GM12878 (cell line): ENCODE data around the gene SERPINH1. TPM values are rescaled to one million over a fixed set of nuclear protein-coding genes. Genes with fewer than 3 reads are reported as not detected.

ENCODE experiments used
- ASH2L ChIP-seq: fragments of 300-600, 200-600 bp; sonication (generic); IDR thresholded peaks from 2 replicates; pipeline ENCODE4 v1.6.1; 2017; ENCODE audit warnings: low read depth, mild to moderate bottlenecking, borderline replicate concordance
- ATF7 ChIP-seq: fragments of 450-650 bp; IDR thresholded peaks from 2 replicates; pipeline ENCODE4 v1.6.1; 2016; ENCODE audit warnings: low read depth, mild to moderate bottlenecking
- BCL11A ChIP-seq: IDR thresholded peaks from 2 replicates; pipeline ENCODE4 v1.6.1; 2011; ENCODE audit warnings: low read depth, low read length
- CBFB ChIP-seq: IDR thresholded peaks from 2 replicates; pipeline ENCODE4 v1.6.1; 2016; ENCODE audit warnings: antibody characterized with exemption, low read depth
- CREB1 ChIP-seq: IDR thresholded peaks from 2 replicates; pipeline ENCODE4 v1.6.1; 2012; ENCODE audit warnings: low read depth, mild to moderate bottlenecking, inconsistent platforms
- ESRRA ChIP-seq: IDR thresholded peaks from 2 replicates; pipeline ENCODE4 v1.6.1; 2012; ENCODE audit warnings: mild to moderate bottlenecking, low read length, improper control_type of control experiment
- EZH2 ChIP-seq: IDR thresholded peaks from 2 replicates; pipeline ENCODE4 v1.6.1; 2012; ENCODE audit warnings: low read depth, mild to moderate bottlenecking, control low read depth, inconsistent platforms, low read length, borderline replicate concordance; ENCODE audit not compliant: control insufficient read depth
- KDM1A ChIP-seq: fragments of 200-600 bp; sonication (generic); IDR thresholded peaks from 2 replicates; pipeline ENCODE4 v1.6.1; 2016; ENCODE audit warnings: borderline replicate concordance
- MTA2 ChIP-seq: fragments of 450-650 bp; IDR thresholded peaks from 2 replicates; pipeline ENCODE4 v1.6.1; 2016; ENCODE audit warnings: low read depth, mild to moderate bottlenecking, moderate library complexity
- NFIC ChIP-seq: IDR thresholded peaks from 2 replicates; pipeline ENCODE4 v1.6.1; 2012; ENCODE audit warnings: low read depth, mild to moderate bottlenecking, inconsistent platforms, low read length, moderate library complexity
- NFXL1 ChIP-seq: fragments of 450-650 bp; IDR thresholded peaks from 2 replicates; pipeline ENCODE4 v1.6.1; 2017; ENCODE audit warnings: antibody characterized with exemption, mild to moderate bottlenecking, borderline replicate concordance
- PAX5 ChIP-seq: IDR thresholded peaks from 2 replicates; pipeline ENCODE4 v1.6.1; 2011; ENCODE audit warnings: low read depth, low read length, borderline replicate concordance
- RAD21 ChIP-seq: IDR thresholded peaks from 2 replicates; pipeline ENCODE4 v1.6.1; 2011; ENCODE audit warnings: mild to moderate bottlenecking, low read depth, low read length, moderate library complexity; ENCODE audit not compliant: insufficient read depth
- RAD51 ChIP-seq: fragments of 450-650 bp; IDR thresholded peaks from 2 replicates; pipeline ENCODE4 v1.6.1; 2016; ENCODE audit warnings: moderate library complexity, mild to moderate bottlenecking, inconsistent platforms
- SMAD1 ChIP-seq: fragments of 450-650 bp; IDR thresholded peaks from 2 replicates; pipeline ENCODE4 v1.6.1; 2018; ENCODE audit warnings: mild to moderate bottlenecking, low read depth; ENCODE audit not compliant: partially characterized antibody
- SMAD5 ChIP-seq: IDR thresholded peaks from 2 replicates; pipeline ENCODE4 v1.6.1; 2016; ENCODE audit warnings: antibody characterized with exemption, low read depth
- STAT1 ChIP-seq: fragments of 450-650 bp; conservative IDR thresholded peaks from 2 replicates; pipeline ENCODE4 v1.6.1; 2014; ENCODE audit warnings: antibody characterized with exemption, mild to moderate bottlenecking
- STAT3 ChIP-seq: IDR thresholded peaks from 2 replicates; pipeline ENCODE4 v1.6.1; 2011; ENCODE audit warnings: low read depth, low read length, improper control_type of control experiment
- WRNIP1 ChIP-seq: IDR thresholded peaks from 2 replicates; pipeline ENCODE4 v1.6.1; 2011; ENCODE audit warnings: low read depth, low read length, improper control_type of control experiment, borderline replicate concordance
- polyA plus RNA-seq, 11 experiments: library from polyadenylated mRNA; depleted of rRNA in 4 of 11; unstranded in 6 of 11; stranded (reverse) in 5 of 11; fragments of >200 nt; fragmentation: Nextera tagmentation in 4 of 11; fragmentation: Illumina TruSeq in 1 of 11; extraction: Ambion mirVana in 4 of 11; extraction: Trizol in 1 of 11; gene quantifications; 1 replicate in 1 of 11; 2 replicates in 10 of 11; pipeline versions ENCODE4 v1.2.1 to v1.2.3, GENCODE V29; 2011 to 2016; ENCODE audit warnings: inconsistent platforms in 2 of 11, missing spikeins in 2 of 11, low read depth in 1 of 11
- total RNA-seq, 4 experiments: library from RNA; depleted of rRNA in 3 of 4; stranded (reverse); fragments of >200 nt in 3 of 4; fragmentation: Illumina TruSeq in 1 of 4; extraction: Trizol in 1 of 4; gene quantifications; 2 replicates each; pipeline versions ENCODE4 v1.2.1 to v1.2.3, GENCODE V29; 2013 to 2021
- TF ChIP-seq, protein P1 (sequence below): fragments of 450-650 bp; IDR thresholded peaks from 2 replicates; pipeline ENCODE4 v1.6.1; 2017; ENCODE audit warnings: low read depth, mild to moderate bottlenecking, moderate library complexity
- TF ChIP-seq, protein P2 (sequence below): IDR thresholded peaks from 2 replicates; pipeline ENCODE4 v1.6.1; 2012; ENCODE audit warnings: low read depth, low read length, improper control_type of control experiment
- TF ChIP-seq, protein P3 (sequence below): fragments of 150-350 bp; IDR thresholded peaks from 2 replicates; pipeline ENCODE4 v1.6.1; 2014; ENCODE audit warnings: mild to moderate bottlenecking, low read depth, low read length
- TF ChIP-seq, protein P4 (sequence below): IDR thresholded peaks from 2 replicates; pipeline ENCODE4 v1.6.1; 2011; ENCODE audit warnings: borderline replicate concordance, low read depth, mild to moderate bottlenecking, moderate library complexity, mixed read lengths, low read length; ENCODE audit not compliant: insufficient read depth; ENCODE audit errors: extremely low read length
- TF ChIP-seq, protein P5 (sequence below): IDR thresholded peaks from 2 replicates; pipeline ENCODE4 v1.6.1; 2012; ENCODE audit warnings: low read length, inconsistent platforms

The SERPINH1 gene
- total and polyA plus RNA-seq, 10 of the 15 experiments (the other 5 are each of a cell fraction or from before 2014, with no cell fraction given) = 0.34 to 19.8 (median 13.7) TPM

DNA sequence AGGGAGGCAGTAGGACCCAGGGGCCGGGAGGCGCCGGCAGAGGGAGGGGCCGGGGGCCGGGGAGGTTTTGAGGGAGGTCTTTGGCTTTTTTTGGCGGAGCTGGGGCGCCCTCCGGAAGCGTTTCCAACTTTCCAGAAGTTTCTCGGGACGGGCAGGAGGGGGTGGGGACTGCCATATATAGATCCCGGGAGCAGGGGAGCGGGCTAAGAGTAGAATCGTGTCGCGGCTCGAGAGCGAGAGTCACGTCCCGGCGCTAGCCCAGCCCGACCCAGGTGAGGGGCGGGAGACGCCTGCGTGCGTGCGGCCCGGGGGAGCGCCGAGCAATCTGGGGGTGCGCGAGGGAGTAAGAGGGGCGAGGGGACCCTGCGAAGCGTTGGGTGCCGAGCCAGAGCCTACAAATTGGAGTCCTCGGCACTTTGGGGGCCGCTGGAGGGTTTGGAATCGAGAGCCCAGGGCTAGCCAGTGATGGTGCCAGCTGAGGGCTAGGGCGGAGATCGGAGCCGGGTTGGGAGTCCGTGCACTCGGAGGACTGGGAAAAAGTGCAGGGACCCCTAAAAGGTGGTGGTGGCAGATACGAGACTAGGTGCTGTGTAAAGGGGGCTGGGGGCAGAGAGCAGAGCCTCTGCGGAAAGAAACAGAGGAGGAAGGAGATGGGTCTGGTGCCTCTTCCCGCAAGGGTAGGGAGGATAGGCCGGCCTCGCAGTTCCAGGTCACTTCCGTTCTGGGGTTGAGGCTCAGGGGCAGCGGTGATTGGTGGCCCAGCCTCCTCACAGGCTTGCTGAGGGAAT lies at the start of gene SERPINH1 (continued):
- TF ChIP-seq BCL11A = no peak
- TF ChIP-seq PAX5 = no peak
- TF ChIP-seq ATF7 = 0 out of 2 replicates have a peak, but pooled peaks have one; percentile 29
- TF ChIP-seq WRNIP1 = no peak
- no peak for TF ChIP-seq NFIC
- TF ChIP-seq, protein P1, sequence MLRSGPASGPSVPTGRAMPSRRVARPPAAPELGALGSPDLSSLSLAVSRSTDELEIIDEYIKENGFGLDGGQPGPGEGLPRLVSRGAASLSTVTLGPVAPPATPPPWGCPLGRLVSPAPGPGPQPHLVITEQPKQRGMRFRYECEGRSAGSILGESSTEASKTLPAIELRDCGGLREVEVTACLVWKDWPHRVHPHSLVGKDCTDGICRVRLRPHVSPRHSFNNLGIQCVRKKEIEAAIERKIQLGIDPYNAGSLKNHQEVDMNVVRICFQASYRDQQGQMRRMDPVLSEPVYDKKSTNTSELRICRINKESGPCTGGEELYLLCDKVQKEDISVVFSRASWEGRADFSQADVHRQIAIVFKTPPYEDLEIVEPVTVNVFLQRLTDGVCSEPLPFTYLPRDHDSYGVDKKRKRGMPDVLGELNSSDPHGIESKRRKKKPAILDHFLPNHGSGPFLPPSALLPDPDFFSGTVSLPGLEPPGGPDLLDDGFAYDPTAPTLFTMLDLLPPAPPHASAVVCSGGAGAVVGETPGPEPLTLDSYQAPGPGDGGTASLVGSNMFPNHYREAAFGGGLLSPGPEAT = peak; percentile 94
- TF ChIP-seq, protein P2, sequence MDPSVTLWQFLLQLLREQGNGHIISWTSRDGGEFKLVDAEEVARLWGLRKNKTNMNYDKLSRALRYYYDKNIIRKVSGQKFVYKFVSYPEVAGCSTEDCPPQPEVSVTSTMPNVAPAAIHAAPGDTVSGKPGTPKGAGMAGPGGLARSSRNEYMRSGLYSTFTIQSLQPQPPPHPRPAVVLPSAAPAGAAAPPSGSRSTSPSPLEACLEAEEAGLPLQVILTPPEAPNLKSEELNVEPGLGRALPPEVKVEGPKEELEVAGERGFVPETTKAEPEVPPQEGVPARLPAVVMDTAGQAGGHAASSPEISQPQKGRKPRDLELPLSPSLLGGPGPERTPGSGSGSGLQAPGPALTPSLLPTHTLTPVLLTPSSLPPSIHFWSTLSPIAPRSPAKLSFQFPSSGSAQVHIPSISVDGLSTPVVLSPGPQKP = peak; percentile 68
- no peak for TF ChIP-seq ESRRA
- no peak for TF ChIP-seq KDM1A
- no peak for TF ChIP-seq STAT3
- 0 out of 2 replicates have a peak, but pooled peaks have one; percentile 53 for TF ChIP-seq ASH2L
- TF ChIP-seq RAD51 = no peak
- TF ChIP-seq, protein P3, sequence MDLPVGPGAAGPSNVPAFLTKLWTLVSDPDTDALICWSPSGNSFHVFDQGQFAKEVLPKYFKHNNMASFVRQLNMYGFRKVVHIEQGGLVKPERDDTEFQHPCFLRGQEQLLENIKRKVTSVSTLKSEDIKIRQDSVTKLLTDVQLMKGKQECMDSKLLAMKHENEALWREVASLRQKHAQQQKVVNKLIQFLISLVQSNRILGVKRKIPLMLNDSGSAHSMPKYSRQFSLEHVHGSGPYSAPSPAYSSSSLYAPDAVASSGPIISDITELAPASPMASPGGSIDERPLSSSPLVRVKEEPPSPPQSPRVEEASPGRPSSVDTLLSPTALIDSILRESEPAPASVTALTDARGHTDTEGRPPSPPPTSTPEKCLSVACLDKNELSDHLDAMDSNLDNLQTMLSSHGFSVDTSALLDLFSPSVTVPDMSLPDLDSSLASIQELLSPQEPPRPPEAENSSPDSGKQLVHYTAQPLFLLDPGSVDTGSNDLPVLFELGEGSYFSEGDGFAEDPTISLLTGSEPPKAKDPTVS = peak; percentile 99
- TF ChIP-seq, protein P4, sequence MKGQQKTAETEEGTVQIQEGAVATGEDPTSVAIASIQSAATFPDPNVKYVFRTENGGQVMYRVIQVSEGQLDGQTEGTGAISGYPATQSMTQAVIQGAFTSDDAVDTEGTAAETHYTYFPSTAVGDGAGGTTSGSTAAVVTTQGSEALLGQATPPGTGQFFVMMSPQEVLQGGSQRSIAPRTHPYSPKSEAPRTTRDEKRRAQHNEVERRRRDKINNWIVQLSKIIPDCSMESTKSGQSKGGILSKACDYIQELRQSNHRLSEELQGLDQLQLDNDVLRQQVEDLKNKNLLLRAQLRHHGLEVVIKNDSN = no peak
- peak; percentile 24; the same call in 1 of the 2 replicates for TF ChIP-seq CBFB
- no peak for TF ChIP-seq RAD21
- no peak for TF ChIP-seq NFXL1
- no peak for TF ChIP-seq STAT1
- TF ChIP-seq MTA2 = no peak
- no peak for TF ChIP-seq EZH2
- peak; percentile 77 for TF ChIP-seq CREB1
- peak; percentile 80 for TF ChIP-seq SMAD5
- TF ChIP-seq, protein P5, sequence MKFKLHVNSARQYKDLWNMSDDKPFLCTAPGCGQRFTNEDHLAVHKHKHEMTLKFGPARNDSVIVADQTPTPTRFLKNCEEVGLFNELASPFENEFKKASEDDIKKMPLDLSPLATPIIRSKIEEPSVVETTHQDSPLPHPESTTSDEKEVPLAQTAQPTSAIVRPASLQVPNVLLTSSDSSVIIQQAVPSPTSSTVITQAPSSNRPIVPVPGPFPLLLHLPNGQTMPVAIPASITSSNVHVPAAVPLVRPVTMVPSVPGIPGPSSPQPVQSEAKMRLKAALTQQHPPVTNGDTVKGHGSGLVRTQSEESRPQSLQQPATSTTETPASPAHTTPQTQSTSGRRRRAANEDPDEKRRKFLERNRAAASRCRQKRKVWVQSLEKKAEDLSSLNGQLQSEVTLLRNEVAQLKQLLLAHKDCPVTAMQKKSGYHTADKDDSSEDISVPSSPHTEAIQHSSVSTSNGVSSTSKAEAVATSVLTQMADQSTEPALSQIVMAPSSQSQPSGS = no peak
- TF ChIP-seq SMAD1 = peak; percentile 61
